ENCODE results near the gene VAMP2.

The VAMP2 gene

DNA sequence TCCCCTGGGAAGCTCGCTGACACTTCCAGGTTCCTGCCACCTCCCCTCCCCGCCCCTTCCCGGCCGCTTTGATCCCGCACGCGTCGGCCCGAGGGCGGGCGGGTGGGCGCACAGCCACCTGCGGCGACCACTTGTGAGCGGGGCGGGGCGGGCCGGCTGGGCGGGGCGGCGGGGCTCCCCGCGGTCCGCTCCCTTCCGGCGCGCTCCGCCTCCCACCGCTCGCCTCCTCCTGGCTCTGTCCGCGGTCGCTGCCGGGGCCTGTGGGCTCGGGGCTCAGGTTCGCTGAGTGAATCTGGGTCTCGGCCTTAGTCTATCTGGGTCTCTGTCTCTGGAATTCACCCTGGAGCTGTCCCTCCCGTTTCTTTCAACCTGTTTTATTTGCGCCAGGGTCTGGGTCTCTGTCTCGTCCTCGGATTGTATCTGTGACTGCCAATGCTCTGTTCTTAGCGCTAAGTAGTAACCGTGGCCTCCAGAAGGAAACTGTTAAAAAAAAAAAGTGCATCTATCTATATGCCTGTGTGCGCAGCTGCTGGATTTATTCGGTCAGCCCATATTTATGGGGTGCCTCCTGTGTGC is 36.2 kb downstream of the VAMP2 start:
- in situ Hi-C loops (cut with MboI; ENCODE audit: low pct_unique_long_range_greater_than_20kb, low sequenced_read_pairs), result no loop called here
- peak; percentile 71 for DNase-seq

DNA sequence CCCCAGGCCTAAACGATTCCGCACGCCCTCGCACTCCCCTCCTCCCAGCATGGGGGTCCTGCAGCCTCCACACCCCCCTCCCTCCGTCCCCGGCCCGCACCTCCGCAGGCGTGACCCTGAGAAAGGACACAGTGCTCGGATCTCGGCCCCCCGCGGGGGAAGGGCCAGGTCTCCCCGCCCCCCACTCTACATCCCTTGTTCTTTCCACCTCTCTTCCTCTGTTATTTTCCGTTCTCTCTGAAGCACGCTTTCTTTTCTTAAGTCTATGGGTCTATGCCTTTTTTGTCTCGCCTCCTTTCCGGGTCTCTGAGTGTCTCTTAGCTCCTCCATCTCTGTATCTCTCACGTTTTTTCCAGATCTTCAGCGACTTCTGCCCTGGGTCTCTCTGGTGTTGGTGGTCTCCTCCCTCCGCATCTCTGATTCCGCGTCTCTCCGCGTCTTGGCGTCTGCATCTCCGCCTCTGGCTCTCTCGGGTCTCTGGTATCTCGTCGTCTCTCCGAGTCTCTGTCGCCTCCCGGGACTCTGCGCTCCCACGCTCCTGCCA is 36.7 kb downstream of the VAMP2 start:
- in situ Hi-C loops (cut with MboI; ENCODE audit: low pct_unique_long_range_greater_than_20kb, low sequenced_read_pairs), result no loop called here
- DNase-seq, result peak; percentile 63

DNA sequence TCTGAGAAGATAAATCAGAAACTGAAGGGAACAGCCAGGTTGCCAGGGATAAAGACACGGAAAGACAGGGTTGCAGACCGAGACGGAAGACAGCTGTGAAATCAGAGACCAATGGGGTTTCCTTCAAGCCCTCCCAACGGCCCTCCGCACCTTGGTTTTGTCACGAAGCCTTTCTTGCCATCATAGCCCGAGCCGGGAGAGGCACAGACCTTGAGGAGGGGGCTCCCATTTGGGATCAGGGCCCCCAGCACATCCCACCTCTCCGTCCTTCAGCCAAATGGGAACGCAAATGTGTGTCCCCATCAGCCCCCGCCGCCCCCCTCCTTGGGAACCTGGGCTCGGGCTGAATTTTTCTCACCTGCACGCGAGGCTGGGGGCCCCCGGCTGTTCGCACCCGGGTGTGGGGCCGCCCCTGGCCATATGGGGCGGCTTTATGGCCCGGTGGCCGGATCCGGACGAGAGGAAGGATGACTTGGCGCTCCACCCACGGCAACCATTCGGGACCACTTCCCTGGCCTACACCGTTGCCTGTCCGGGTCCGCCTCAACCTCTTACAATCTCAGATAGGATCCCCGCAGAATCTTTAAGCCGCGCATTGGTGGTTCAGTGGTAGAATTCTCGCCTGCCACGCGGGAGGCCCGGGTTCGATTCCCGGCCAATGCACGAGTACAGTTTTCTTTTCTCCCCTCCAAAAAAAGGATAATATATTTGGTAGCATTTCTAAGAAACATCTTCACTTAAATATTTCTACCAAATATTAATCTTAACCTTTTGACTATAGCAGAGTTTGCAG is 37.4 kb downstream of the VAMP2 start:
- in situ Hi-C loops (cut with MboI; ENCODE audit: low pct_unique_long_range_greater_than_20kb, low sequenced_read_pairs), result no loop called here
- DNase-seq, result peak; percentile 89

DNA sequence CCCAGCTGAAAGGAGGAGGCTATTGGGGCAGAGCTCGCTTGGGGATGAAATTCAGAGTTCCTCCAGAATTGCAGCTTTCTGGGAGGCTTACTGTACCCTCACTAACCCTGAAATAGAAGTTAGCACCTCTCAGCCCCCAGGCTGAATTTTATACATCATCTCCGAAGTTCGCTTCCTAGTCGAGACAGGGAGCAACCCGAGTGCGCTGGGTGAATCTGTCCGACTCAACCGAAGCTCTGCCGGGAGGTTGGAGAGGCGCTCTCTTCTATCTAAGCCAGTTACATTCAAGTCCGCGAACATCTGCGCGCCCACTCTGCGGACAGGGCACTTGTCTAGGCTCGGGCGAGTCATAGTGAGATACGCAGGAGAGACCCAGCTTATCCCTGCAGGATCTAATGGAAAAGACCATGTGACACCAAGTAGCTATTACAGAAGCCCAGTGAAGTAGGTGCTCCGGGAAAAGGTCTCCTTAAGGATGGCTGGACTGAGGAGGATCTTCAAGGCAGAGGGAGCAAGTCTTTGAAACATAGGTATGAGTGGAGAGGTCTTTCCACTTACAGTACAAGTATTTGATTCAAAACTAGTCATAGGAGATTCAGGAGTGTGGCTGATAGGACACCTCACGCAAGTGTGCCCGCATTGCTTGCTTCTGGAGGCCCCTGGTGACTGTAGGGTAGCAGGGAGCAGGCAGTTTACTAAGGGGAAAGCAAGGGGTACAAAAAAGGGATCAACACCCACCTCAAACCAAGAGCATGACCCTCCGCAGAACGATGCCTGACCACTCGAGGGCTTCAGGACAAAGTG is 38.2 kb downstream of the VAMP2 start:
- no peak for DNase-seq
- in situ Hi-C loops (cut with MboI; ENCODE audit: low pct_unique_long_range_greater_than_20kb, low sequenced_read_pairs), result no loop called here

DNA sequence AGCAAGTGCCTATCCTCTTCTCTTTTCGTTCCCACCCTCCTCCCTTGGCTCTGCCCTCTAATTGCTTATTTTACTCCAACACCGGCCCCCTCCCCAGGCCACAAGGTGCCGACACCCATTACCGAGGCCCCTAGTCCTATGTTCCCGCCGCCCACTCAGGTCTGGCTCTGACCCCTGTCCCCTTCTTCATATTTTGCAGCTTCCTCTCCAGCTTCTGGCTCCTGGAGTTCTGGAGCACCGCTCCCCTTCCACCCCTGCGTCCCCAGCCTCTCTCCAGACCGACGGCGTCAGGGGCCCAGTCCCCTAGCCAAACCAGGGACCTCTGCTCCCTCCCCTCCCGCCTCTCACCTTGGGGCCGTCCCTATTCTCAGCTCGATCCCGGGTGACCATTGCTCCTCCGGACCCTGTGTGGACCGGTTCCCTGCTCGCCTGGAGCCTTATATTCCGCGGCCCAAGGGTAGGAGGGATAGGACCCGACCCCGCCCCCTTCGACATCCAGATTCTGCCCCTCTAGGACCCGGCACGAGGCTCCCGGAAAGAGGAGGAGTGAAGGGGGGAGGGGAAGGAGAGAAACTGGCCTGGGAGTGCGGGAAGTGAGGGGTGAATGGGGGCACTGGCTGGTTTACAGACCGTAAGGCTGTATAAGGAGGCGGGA is 38.9 kb downstream of the VAMP2 start, which contains the start of gene HES7:
Gene HES7 (minus strand): TSS at position 412 of the 655 bp plus-strand sequence. CDS start 22 bp downstream, at position 390.
- peak; percentile 74 for DNase-seq
- in situ Hi-C loops (cut with MboI; ENCODE audit: low pct_unique_long_range_greater_than_20kb, low sequenced_read_pairs), result no loop called here

DNA sequence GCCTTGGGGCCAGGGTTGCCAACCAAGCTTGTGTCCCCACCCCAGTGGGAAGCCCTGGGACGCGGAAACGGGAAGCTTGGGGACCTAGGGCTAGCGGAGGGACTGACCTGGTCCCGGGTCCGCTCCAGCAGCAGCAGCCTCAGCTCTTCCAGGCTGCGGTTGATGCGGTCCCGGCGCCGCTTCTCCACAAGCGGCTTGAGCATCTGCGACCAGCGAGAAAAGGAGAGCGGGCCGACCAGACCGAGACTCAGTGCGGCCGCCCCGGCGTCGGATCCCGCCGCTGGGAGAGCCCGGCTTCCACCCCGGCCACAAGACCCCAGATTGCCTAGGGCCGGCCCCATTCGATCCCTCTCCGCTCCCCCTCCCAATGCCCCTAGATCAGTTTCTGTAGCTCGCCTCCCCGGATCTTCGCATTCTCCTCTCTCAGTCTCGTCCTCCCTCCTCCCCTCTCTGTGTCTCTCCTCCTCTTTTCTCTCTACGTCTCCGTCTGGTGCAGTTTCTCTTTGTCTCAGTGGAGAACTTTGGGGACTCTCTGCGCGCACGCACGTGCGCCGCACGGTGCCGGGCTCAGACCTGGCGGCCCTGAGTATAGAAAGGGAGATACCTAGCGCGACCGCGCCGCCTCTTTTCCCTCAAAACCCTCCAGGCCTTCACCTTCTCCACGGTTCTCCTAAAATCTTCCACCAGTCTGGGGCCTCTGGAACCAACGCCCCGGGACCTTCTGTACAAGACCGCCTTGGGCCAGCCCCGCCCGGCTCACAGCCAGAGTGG is 39.6 kb downstream of the VAMP2 start:
- peak; percentile 56 for DNase-seq
- in situ Hi-C loops (cut with MboI; ENCODE audit: low pct_unique_long_range_greater_than_20kb, low sequenced_read_pairs), result no loop called here

DNA sequence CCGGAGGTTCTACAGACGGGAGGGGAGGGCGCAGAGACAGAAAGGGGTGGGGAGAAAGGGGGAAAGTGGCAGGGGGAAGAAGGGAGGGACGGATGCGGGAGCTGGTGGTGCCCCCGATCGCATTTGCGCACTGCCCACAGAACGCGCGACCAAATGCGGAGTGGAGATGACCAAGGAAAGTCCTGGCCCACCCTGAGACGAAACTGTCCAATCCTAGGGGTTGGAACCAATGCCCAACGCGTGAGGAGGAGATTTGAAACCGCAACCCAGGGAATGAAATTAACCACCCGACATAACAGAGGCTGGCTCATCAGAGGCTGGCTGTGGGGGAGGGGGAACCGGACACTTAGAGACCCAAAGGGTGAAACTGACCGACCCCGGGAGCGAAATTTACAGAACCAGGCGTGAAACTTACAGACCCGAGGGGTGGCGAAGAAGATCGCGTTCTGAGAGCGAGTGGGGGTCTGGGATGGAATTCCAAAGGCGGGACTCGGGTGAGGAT is 40.3 kb downstream of the VAMP2 start:
- in situ Hi-C loops (cut with MboI; ENCODE audit: low pct_unique_long_range_greater_than_20kb, low sequenced_read_pairs), result no loop called here

DNA sequence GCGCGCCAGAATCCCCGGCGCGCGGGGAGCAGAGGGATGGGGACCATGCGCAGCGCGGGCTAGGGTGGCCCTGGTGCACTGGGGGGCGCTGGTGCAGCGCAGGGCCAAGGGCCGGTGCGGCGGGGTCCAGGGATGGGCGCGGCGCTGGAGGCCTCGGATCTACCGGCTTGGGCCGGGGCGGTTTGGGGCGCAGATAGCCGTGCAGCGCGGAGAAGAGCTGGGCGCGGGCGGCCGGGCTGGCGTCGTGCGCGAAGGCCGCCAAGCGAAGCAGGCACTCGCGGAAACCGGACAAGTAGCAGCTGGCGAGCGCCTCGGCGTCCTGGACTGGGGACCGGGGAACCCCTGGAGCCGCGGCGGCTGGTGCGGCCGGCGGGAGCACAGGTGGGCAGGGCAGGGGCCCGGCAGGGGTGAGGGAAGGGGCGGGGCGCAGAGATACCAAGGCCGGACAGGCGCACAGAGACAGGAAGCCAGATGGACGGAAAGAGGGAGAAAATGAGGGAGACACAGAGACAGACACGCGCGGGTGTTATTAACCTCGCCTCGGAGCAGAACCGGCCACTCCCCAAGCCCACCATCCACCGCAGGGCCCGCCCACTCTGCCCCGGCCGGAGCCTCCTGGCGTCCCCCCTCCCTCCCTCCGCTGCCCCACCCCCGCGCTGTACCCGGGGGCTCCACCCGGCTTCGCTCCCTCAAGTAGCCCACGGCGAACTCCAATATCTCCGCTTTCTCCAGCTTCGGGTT is 40.9 kb downstream of the VAMP2 start:
- in situ Hi-C loops (cut with MboI; ENCODE audit: low pct_unique_long_range_greater_than_20kb, low sequenced_read_pairs), result no loop called here
- DNase-seq, result peak; percentile 80

More for the DNA sequence above, 40.3 kb downstream of the VAMP2 start:
- peak; percentile 38 for DNase-seq

DNA sequence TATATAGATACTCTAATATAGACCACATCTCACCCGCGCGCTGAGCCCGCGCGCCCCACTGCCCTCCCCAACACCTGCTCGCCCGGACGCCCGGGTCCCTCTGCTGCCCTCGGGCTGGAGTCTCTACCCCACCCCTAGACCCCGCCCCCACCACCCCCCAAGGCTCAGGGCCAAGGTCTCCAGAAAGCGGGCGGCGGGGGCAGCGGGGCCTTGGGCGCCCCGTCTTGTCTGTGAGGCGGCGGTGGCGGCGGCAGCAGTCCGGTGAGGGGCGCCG is 41.4 kb downstream of the VAMP2 start:
- no peak for DNase-seq
- in situ Hi-C loops (cut with MboI; ENCODE audit: low pct_unique_long_range_greater_than_20kb, low sequenced_read_pairs), result no loop called here

DNA sequence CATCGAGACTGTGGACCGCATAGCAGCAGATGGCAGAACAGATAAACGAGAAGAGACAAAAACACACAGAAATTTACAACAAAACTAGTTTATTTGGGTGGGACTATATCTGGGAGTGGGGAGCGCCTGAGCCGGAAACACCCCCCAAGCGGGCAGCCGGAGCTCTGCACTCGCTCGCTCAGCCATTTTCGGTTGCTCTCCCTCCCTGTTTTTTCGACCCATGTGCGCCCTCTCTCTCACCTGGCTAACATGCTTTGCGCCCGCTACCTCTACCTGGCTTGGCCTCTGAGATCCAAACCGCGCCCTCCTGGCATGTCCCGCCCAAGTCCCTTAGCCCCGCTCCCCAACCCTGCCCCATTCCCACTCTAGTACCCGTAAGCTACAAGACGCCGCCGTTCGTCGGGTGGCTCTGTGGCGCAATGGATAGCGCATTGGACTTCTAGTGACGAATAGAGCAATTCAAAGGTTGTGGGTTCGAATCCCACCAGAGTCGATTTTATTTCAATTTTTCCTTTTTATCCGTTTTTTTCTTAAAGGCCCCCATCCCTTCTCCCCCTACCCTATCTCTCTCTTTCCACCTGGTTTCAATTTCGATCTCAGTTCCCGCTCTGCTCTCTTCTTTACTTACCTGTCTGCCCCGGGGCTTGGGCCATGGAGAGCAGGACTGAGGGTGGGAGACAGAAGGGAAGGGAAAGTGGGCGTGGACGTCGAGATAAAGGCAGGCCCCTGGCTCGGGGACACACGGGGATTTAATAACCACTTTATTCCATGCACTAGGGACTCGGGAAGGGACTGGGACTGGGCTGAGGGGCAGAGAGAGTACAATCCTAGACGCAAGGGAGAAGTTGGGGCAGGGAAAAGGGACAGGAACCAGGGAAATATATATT is 42.0 kb downstream of the VAMP2 start:
- DNase-seq, result peak; percentile 90
- in situ Hi-C loops (cut with MboI; ENCODE audit: low pct_unique_long_range_greater_than_20kb, low sequenced_read_pairs), result no loop called here

DNA sequence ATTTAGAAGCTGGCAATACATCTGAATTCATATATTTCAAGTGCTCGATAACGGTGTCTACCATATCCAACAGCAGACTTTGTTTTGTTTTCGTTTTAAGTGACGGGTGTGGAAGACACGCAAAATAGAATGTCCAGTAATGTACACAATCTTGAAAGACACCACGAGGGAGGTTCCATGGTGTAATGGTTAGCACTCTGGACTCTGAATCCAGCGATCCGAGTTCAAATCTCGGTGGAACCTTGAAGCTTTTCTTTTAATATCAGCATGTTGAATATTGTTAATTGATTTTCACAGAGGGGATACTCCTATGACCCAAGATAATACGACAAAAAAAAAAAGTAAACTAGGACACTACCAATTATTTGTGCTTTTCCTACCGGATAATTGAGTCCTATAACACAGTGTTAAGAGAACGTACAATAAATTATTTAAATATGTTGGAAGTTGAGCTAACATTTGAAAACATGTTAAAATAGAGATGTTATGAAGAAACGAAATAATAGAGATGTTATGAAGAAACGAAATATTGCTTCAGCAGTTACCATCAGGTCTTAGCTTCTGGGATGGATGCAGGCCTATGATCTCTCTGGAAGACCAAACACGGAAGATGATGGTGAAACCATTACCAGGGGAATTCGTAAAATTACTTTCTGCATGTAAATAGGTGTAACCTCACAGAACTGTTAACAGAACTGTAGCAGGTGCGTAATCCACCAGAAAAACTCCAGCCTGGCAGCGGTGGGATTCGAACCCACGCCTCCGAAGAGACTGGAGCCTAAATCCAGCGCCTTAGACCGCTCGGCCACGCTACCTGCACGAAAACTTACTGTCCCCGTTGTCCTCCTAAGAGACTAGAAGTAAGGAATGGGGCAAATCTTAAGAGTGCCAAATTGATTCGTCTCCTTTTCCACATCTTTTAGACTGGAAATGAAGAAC is 42.9 kb downstream of the VAMP2 start:
- in situ Hi-C loops (cut with MboI; ENCODE audit: low pct_unique_long_range_greater_than_20kb, low sequenced_read_pairs), result no loop called here

DNA sequence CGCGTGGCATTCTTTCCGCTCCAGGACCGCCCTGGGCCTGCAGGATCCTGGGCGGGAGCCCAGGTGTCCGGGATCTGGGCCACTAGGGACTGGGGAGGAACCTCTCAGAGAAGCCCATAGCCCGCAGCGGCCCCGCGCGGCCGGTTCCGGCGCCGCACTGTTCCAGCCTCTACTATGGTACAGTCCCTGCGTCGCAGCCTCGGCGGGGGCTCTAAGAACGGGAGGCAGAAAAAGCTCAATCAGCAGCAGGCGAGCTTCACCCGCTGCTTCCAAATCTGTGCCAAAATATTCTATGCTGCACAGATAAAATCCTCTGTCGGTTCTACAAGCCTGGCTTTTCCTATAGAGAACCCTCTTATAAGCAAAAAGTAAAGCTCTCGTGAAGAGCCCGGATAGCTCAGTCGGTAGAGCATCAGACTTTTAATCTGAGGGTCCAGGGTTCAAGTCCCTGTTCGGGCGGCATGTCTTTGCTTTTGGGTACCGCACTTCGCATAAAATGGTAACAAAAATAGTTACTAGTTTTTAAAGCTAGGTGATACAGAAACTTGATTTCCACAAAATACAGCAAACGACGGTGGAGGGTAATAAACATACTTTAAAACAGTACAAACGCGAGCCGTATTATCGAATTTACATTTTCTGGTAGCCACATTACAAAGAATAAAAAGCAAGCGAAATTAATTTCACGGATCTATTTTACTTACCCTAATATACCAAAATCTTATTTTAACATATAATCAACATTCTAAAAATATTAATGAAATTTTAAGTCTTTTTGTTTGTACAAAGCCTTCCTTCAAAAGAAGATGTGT is 43.8 kb downstream of the VAMP2 start:
- peak; percentile 94 for DNase-seq
- in situ Hi-C loops (cut with MboI; ENCODE audit: low pct_unique_long_range_greater_than_20kb, low sequenced_read_pairs), result no loop called here

More for the DNA sequence above, 42.9 kb downstream of the VAMP2 start:
- peak; percentile 98 for DNase-seq

DNA sequence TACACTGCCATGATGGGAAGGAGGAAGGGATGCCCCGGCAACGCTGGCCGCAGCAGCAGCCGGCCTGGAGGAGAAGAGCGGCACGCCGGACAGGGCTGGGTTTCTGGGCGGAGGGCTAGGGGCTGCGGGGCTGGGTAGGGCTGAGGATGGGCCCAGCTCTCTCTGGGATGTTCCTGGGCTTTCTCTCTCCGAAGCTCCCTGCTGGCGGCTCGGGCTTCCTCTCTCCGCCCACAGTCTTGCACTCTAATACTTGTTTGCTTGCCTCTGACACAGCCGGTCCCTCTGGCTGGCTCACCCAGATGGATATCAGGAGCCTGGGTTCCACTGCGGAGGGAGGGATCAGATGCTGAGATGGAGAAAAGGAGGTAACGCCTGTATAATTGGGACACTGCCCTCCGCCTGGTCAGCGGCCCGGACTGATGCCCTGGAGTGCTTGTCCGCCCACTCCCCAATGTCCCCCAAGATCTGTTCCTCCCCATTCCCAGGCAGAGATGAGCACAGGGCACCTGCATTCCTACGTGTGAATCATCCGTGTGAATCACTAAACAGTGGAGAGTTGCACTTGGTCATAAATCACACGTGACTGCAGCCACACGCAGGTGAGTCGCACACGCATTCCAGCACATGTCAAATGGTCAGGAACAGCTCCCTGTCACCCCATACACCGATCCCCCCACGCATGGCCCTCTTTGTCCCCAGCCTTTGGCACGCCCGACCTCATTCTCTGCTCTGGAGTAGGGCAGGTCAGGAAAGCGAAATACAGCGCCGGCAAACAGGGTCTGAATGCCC is 44.6 kb downstream of the VAMP2 start, which contains the start of gene ALOXE3:
Gene ALOXE3 (minus strand): TSS at position 535 of the 789 bp plus-strand sequence. CDS start 524 bp downstream, at position 11.
- no peak for DNase-seq
- in situ Hi-C loops (cut with MboI; ENCODE audit: low pct_unique_long_range_greater_than_20kb, low sequenced_read_pairs), result no loop called here

DNA sequence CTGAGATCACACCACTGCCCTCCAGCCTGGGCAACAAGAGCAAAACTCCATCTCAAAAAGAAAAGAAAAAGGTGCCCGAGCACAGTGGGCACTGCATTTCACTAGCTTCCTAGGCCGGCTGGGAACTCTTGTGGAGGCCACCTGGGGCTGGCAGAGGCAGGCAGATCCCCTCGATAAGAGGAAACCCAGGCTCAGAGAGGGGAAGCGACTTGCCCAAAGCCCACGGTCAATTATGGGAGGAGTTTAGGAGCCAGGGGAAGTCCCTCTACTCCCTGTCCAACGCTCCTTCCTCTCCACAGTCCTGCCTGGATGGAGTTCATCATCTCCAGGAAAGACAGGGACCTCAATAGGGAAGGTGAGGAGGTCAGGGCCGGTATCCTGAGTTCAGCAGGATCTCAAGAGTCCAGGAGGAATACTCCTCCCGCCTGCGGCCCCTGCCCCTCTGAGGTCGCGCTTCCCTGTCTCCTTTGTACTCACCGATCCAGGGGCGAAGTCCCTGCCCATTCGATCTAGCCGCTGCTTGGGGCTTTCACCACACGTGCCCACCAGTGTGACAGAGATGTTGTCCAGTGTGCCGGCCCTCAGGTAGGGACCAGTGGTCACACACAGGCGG is 45.3 kb downstream of the VAMP2 start:
- DNase-seq, result peak; percentile 21
- in situ Hi-C loops (cut with MboI; ENCODE audit: low pct_unique_long_range_greater_than_20kb, low sequenced_read_pairs), result no loop called here

Data from KBM-7 (cell line).